Measurements from ENCODE around the gene AOPEP.

AOPEP gene

DNA sequence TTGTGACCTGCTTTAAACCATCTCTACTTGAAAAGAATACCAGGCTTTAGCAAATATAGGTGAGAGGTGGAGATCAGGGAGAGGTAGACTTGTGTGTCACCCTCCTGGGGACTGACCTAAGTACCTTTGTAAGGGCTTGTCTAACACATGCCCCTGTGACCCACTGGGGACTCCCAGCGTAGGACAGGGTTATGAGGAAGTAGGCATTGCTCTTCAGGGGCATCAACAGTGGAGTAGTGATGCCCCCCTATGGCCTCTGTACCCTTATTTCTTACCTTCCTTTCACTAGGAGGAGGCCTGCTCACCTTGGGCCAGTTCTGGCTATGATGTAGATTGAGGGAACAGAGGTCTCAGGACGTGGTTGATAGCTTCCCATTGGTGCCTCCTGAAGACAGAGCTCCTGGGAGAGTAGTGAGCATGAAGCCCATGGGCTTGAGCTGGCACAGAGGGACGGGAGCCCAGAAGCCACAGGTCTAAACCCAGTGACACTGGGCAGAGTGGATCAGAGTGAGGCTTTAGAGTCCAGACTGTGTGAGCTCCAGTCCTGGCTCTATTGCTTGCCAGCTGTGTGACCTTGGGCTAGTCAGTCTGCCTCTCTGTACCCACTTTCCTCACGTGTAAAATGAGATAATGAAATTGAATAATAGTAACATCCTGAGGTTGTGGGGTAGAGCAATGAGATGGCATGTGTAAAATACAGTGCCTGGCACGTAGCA is 191.7 kb downstream of the AOPEP start:
- DNase-seq (ENCODE audit: low spot score), result no peak

DNA sequence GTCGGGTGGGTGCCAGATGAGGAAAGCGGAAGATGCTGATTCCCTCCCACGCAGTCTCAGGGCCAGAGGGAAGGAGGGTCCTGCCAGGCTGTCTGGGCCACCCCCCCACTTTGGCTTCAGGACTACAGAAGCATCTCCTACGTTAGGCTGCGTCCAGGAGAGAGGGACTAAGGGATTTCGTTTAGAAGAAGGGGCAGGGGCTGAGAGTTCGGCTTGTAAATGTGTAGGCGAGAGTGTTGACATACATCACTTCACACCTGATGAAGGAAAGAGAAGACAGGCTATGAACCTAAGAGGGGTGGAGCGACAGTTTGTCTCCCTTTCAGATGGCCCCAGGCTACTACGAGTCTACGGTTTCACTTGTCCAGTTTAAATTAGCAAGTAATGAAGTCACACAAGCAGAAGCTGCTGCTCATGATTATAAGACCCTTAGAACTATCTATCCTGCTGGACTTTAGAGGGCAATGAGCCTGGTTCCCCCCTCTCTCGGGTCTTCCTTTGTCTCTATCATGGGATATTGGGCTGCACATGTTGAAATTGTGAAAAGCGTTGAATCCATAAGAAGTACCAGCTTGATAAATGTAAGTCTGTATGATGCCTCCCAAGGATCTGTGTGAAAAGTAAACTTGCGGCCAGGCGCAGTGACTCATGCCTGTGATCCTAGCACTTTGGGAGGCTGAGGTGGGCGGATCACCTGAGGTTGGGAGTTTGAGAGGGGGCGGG is 193.0 kb downstream of the AOPEP start:
- no peak for DNase-seq (ENCODE audit: low spot score)

DNA sequence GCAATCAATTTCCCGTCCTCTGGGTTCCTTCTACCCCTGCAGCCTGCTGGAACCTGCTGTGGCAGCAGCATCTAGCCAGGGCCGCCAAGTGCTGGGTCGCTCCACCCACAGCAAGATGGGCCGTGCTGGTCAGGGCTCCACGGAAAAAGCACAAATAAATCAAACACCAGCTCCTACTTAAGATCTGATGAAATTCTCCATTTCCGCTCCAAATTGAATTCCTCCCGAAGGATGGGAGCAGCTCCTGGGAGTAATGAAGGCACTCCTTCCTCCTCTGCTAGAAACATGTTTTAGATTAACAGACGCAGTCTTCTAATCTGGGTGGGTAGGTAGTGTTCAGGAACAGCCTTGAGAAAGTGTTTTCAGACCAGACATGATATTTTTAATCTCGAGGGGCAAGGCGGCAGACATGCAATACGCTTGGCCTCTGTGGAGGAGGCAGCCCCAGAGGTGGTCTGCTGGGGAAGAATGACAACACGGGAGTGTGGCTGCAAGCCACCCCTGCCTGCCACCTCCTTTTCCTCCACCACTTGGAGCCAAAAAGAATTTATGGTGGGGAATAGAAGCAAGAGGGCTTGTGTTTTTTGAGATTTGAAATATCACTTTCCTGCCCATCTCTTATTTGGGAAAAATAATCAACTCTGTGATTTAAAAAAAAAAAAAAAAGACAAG is 194.1 kb downstream of the AOPEP start:
- no peak for DNase-seq (ENCODE audit: low spot score)

DNA sequence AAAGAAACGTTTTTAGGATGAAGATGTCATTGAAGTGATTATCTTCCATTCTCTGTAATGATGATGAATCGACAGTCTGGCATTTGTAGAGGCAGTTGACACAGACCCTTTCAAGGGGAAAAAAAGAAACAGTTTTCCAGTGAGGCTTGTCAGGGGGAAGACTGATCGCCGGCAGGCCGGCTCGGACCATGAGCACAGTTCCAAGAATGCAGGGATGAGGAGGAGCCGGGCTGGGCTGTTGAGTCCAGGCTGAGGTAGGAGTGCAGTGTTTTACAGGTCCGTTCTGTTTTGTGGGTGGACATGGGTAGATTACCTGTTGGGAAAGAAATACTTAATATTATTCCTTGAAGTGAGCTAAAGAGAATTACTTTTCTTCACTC is 194.6 kb downstream of the AOPEP start:
- no peak for DNase-seq (ENCODE audit: low spot score)

DNA sequence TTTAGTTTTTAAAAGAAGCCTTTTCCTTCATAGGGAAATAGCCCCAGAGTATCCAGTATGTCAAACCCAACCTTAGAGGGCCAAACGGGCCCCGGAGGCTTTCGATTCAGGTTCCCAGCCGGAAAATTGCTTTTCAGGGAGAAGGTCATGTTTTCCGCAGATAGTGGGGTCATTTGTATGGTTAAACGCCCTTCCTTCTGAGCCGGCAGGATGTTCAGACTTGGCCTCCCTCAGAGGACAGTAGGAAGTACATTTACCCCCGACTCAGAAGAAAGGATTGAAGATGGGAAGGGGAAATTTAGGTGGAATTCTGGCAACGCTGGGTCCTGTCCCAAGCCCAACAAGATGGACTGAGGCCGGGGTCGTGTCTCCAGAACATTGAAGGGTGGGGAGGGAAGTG is 195.2 kb downstream of the AOPEP start:
- DNase-seq (ENCODE audit: low spot score), result no peak

DNA sequence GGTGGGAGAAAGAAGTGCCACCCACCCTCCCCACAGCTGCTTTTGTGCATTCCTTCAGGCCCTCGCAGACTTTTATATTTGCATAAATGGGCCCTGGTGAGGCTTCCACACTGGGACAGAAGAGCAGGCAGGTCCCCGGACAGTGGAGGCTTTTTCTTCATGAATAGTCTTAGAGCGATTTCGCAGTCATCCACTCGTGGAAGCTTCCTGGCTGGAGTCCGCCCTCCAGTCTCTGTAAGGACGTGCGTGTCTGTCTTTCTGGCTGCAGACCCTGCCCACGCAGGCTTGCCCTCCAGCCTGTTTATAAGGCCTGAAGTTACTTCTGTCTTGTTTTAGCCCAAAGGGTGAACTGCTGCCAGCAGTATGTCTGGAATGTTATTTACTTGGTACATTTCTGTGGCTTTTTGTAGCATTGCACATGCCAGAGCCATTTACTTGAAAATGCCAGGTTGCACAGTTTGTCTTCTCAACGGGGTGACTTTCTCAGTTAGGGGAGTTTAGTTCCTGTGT is 195.7 kb downstream of the AOPEP start:
- no peak for DNase-seq (ENCODE audit: low spot score)

DNA sequence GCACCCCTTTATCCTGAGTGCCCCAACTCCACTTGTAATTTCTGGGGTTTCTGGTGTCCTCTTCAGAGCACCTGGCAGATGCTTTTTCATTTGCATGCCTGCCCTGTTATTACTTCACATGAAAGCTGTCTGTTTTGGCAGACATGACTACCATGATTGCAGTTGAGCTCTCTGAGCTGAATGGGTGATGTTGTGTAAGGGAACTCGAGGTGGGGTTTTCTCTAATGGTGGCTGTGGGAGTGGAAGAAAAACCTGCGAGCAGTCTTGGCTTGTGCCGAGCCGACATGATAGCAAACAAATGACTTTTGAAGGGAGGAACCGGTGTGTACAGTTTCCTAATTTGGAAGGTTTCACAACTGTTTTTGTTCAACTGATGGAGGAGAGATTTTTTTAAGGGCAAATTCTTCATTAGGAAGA is 196.2 kb downstream of the AOPEP start:
- DNase-seq (ENCODE audit: low spot score), result no peak

DNA sequence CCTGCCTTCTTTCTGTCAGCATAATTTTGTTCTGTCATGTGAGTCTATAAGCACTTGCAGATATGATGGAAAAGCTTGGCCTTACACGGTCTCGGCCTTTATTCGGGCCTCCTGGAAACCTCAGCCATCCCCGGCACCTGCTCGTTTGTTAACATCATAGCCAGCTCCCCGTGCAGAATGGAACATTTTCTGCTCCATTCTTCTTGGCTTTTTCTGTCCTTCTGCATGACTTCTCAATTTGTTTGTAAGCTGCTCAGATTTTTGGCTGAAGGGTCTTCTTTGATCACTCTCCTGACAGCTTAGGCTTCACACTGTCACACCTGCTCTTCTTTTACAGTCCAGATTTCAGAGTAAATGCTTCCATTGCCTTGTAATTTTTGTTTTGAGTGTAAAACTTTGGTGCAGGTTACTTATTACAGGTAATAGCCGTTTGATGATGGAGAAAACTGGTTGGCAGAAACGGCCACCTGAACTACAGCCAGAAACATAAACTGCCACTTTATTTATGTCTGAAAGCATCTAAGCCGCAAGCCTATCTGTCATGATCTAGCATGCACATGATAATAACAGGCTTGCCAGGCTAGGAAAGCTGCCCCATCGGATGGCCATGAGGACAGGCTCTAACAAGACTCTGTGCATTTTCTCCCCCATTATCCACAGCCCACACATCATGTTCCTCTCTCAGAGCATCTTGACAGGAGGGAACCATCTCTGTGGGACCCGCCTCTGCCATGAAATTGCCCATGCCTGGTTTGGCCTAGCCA is 197.0 kb downstream of the AOPEP start:
- DNase-seq (ENCODE audit: low spot score), result no peak

DNA sequence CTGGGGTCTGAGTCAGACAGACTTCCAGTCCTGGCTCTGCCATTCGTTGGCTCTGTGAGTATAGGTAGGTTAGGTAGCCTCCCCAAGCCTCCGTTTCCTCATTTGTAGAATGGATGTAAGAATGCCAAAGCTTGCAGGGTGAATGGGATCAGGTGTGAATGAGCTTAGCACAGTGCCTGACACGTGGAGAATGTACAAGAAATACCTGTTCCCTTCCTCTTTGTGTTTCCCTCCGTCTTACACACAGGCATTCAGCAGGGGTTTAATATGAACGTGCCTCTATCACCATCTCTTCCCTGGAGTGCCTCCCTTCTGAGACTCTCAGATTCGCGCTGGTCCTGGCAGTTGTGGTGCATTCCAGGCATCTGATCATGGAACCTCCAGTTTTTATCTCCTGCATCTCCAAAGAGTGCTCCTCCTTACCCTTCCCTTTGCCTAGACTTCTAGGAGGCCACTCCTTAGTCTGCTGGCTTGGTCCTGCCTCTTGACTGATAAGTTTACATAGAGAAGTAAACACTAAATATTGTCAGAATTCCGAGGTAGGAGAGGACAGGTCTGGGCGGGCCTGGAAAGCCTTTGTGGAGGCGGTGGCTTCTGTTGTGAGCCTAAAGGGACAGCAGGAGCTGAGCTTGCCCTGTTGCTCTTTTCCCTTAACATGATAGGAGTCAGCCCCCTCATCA is 199.4 kb downstream of the AOPEP start:
- no peak for DNase-seq (ENCODE audit: low spot score)

DNA sequence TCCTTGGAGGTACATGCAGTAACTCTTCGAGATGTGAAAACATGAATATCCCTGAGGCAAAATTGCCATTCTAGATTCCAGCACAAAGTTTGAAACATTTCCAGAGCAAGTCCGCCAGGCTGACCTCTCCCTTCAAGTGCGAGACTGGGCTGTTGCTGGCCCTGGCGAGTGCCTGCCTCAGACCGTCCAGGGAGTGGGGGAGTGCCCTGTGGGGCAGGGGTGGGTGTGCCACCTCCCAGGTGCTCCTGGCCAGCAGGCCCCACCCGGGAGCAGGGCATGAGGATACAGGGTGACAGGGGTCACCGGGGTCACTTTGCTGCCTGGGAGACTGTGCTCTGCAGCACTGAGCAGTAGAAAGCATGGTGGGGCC is 199.9 kb downstream of the AOPEP start:
- DNase-seq (ENCODE audit: low spot score), result no peak

DNA sequence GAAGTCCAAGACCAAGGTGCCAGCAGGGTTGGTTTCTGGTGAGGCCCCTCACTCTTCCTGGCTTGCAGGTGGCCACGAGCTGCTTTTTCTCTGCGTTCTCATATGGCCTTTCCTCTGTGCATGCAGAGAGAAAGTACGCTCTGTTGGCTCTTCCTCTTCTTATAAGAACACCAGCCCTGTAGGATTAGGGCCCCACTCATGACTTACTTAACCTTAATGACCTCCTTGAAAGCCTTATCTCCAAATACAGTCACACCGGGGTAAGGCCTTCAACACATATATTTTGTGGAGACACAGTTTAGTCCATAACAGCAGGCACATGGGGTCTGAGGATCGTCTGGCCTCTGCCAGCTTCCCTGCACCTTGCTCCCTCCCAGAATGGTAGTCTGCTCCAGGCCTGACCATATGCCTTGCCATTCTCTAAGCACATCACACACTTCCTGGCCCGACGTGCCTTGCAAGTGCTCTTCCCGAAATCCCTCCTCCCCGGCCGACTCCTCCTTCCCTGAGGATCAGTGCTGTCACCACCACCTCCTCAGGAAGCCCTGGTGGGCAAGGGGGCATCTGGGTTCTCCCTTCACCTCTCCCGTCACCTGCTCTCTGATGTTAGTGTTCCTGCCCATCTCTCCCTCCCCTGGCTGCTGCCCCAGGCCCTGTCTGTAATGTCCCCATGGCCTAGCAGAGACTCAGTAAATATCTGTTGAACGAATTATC is 200.7 kb downstream of the AOPEP start:
- no peak for DNase-seq (ENCODE audit: low spot score)

DNA sequence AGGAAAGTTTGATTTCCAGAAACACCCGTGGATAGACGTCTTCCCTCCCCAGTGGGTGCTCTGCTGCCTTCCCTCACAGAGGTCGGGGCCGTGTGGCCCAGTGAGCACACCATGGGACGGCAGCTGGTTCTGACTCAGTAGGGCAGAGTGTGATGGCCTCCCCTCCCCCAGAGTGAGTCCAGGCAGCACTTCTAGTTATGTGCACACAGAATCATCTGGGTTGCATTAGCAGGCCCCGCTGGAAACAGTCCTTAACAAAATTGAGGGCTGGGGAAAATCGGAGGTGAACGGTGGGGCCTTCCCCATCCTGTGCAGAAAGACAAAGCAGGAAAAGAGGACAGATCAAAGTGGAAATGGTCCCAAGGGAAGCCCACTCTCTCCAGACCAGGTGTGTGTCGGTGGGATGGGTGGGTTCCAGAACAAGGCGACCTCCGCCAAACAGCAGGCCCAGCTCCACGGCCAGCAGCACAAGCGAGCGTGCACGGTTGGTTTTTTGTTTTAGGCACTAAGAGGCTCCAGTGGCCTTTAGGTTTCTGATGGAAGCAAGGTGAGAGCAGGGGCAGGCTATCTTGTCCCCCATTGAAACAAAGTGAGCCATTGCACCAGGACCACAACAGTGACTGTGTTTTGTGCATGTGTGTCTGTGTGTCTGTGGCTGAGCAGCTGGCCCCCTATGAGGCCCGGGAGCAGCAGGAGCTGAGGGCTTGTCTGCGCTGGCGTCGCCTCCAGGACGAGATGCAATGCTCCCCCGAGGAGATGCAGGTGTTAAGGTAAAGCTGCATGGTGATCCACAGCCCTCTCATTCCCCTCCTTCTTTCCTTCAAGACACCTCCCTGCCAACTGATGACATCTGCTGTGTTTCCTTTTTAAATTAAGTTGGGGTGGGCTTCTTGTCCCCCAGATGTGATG is 201.5 kb downstream of the AOPEP start:
- DNase-seq (ENCODE audit: low spot score), result no peak

DNA sequence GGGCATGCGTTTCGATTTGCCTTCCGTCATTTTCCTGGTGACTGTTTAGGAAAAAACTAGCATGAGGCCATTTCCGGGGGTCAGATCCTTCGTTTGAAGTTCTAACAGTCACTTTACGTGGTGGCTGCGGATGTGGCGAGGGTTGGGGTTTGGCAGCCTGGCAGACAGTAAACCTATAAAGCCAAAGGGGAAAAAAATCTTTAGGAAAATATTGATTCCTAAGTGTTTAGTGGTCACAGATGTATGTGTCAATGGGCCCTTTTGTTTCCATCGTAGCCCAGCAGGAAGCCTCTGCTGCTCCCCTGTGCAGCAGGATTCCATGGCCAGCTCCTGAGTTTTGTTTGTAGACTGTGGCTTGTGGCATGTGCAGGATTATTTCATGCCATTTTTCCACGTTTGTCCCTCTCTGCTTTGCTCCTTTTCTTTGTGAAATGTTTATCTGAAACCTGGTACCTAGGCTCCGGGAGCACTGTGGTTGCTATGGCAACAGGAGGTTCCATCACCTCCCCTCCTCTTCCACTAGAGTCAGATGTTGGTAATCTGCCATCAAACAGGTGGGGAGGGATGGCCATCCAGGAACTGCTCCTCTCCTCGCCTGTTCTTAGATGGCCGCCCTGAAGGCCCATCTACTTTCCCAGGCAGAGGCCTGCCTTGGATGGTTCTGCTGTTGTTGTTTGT is 202.3 kb downstream of the AOPEP start:
- no peak for DNase-seq (ENCODE audit: low spot score)

DNA sequence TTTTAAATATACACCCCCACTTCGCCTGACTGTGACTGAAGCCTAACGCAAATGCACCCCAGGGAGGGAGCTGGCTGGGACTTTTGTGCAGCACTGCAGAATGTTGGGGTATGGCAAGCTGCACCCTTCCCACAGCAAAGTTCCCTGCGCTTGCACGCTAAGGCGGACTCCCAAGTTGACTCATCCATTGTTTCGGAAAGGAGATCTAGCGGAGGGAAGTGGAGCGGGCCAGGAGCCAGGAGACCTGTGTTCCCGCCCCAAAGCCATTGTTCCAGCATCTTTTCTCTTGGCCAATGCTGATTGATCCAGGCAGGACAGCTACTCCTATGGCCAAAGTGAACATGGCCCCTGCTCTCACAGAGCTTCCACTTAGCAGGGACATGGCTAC is 202.9 kb downstream of the AOPEP start:
- no peak for DNase-seq (ENCODE audit: low spot score)

DNA sequence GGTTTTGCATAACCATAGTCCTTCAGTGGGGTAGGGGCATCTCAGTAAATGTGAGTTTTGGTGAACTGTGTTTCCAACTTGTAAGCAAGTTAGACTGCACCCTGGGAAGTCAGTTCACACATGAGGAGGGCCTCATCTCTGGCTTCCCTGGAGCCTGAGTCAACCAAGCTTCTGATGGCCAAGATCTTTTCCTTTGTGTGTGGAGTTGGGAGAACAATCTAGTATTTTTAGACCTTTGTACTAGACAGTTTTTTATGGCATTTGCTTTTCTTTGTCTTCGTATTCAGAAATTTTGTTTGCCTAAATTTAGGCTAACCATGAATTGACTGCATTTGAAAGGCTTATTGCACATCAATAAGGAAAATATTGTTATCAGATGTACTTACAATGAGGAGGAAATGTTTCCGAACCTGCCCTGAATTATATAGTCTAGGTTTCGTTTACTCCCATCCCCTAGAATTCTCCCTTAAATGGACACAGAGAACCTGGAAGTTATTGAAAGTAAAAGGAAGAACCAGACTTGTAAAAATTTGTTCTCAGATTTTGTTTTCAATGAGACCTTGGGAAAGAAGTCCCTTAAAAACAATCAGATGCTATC is 204.6 kb downstream of the AOPEP start:
- no peak for DNase-seq (ENCODE audit: low spot score)

DNA sequence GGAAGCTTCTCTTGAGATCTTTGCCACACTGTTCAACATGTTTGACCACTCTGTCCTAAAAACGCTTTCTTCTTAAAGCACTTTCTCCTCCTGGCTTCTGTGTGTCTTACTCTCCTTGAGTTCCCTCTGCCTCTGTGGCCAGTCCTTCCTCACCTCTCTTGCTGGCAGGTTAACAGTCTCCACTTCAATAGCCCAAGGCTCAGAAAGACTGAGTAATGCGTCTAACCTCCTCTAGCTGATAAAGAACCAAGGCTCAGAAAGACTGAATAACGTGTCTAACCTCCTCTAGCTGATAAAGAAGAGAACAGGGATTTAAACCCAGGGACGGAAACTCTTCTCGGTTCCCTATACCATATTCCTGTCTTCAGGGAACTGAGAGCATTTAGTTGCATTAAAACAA is 205.2 kb downstream of the AOPEP start:
- DNase-seq (ENCODE audit: low spot score), result no peak

DNA sequence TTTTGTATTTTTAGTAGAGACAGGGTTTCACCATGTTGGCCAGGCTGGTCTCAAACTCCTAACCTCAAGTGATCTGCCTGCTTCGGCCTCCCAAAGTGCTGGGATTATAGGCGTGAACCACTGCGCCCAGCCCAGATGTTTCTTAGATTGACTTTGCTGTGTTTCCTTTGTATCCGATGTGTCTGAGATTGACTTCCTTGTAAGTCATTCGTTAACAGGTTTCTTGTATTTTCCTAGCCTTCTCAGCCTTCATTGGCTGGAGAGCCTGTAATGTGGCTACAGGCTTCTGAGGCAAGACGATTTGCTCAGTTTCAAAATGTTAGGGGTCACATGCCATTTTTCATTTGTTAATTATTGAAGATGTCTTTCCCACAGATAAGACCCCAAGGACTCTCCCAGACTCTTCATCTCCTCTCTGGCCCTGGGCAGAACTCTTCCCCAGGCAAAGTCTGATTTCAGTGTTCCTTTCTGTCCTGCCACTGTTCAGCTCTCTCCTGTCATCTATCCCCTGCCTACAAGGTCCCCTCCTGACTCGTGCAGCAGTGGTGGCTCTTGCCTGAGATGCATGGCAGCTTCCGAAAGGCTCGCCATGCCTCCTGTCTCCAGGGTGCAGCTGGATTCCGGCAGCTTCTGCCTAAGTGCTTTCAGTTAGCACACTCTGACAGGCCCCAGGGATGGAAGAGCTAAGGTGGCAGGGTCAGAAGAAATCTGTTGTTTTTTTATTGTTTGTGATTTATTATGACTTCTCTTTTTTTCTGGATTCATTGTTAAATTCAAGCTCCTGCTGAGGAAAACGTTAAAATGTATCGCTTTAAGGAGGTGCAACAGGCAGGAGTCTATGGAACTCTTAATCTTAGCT is 206.4 kb downstream of the AOPEP start:
- DNase-seq (ENCODE audit: low spot score), result no peak

DNA sequence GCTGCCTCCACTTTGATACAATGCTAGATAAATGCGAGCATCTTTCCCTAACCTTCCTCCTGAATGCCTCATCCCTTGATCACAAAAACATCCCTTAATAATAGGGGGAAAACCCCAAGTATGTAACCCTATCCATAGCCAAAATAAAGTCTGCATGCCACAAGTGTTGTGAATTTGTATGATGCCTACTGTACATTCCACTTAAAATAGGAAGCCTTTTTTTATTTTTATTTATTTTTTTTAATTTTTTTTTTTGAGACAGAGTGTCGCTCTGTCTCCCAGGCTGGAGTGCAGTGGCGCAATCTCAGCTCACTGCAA is 207.0 kb downstream of the AOPEP start:
- DNase-seq (ENCODE audit: low spot score), result no peak
